Progenitor cell of endocrine pancreas (in vitro differentiated cells): ENCODE results near the gene PPP2R2C. TPM values are rescaled to one million over a fixed set of nuclear protein-coding genes. Genes with fewer than 3 reads are reported as not detected.

Experiments
- DNase-seq: peaks from one replicate; pipeline ENCODE4 v3.0.0; 2021; ENCODE audit warnings: low spot score; ENCODE audit not compliant: unreplicated experiment
- H3K27ac Mint-ChIP-seq: 2 replicates; pipeline ENCODE4 v1.8.0; 2021; ENCODE audit warnings: mild to moderate bottlenecking, moderate library complexity, mixed read lengths
- H3K27me3 Mint-ChIP-seq: 2 replicates; pipeline ENCODE4 v1.8.0; 2021; ENCODE audit warnings: mixed read lengths
- H3K36me3 Mint-ChIP-seq: 2 replicates; pipeline ENCODE4 v1.8.0; 2022; ENCODE audit warnings: mixed read lengths; ENCODE audit not compliant: insufficient read depth
- H3K4me1 Mint-ChIP-seq: 2 replicates; pipeline ENCODE4 v1.8.0; 2021; ENCODE audit warnings: low read depth, mixed read lengths
- H3K4me3 Mint-ChIP-seq: 2 replicates; pipeline ENCODE4 v1.8.0; 2021; ENCODE audit warnings: low read depth, mild to moderate bottlenecking, moderate library complexity, mixed read lengths
- H3K9me3 Mint-ChIP-seq: 2 replicates; pipeline ENCODE4 v1.8.0; 2021; ENCODE audit warnings: low read depth, mixed read lengths
- CTCF ChIP-seq: fragments of 200-600 bp; sonication (generic); IDR thresholded peaks from one replicate; pipeline ENCODE4 v1.5.0; 2021; ENCODE audit warnings: antibody characterized with exemption, mild to moderate bottlenecking; ENCODE audit not compliant: unreplicated experiment
- total RNA-seq: library from RNA; stranded (reverse); gene quantifications from 2 replicates; pipeline ENCODE4 v1.2.1, GENCODE V29; 2021

The PPP2R2C gene
- total RNA-seq, 1 donor from 2014 or later: 0.19 TPM

GRCh38 chr4:6340446-6341015 is 131.9 kb downstream of the PPP2R2C start:
- Mint-ChIP-seq H3K27ac (peak overlapping the region; percentile 54), H3K4me3 (no peak overlapping the region), H3K4me1 (peaks cover 7% of the 10 kb centered on the region), H3K36me3 (no peaks in the 10 kb centered on the region), H3K9me3 (no peaks in the 10 kb centered on the region), H3K27me3 (peaks cover 34% of the 10 kb centered on the region)
- no peak for TF ChIP-seq CTCF
- no peak for DNase-seq

- H3K27ac Mint-ChIP-seq: no peak overlapping the region
- H3K4me3 Mint-ChIP-seq: no peak overlapping the region
- no peak for TF ChIP-seq CTCF
- DNase-seq: no peak
- H3K9me3 Mint-ChIP-seq: no peaks in the 10 kb centered on the region
- H3K27me3 Mint-ChIP-seq: peaks cover 38% of the 10 kb centered on the region
- peaks cover 7% of the 10 kb centered on the region for H3K4me1 Mint-ChIP-seq
- H3K36me3 Mint-ChIP-seq: no peaks in the 10 kb centered on the region
Measured at GRCh38 chr4:6339818-6340445, 132.5 kb downstream of the PPP2R2C start.

GRCh38 chr4:6338951-6339817 is 133.2 kb downstream of the PPP2R2C start:
- Mint-ChIP-seq H3K4me3 (no peak overlapping the region), H3K27ac (no peak overlapping the region), H3K27me3 (peaks cover 39% of the 10 kb centered on the region), H3K4me1 (peaks cover 7% of the 10 kb centered on the region), H3K9me3 (no peaks in the 10 kb centered on the region), H3K36me3 (no peaks in the 10 kb centered on the region)
- DNase-seq: no peak
- no peak for TF ChIP-seq CTCF

GRCh38 chr4:6338175-6338950 is 134.1 kb downstream of the PPP2R2C start:
- peaks cover 39% of the 10 kb centered on the region for H3K27me3 Mint-ChIP-seq
- no peaks in the 10 kb centered on the region for H3K9me3 Mint-ChIP-seq
- DNase-seq: no peak
- no peak overlapping the region for H3K4me3 Mint-ChIP-seq
- H3K36me3 Mint-ChIP-seq: no peaks in the 10 kb centered on the region
- H3K4me1 Mint-ChIP-seq: peaks cover 7% of the 10 kb centered on the region
- no peak for TF ChIP-seq CTCF
- no peak overlapping the region for H3K27ac Mint-ChIP-seq
